GM20000 (cell line): ENCODE measurements around the gene ZSCAN4.
A peak's percentile ranks its signal among the peaks of the same experiment; 100 is the strongest.

Experiments
- DNase-seq: peaks from one replicate; pipeline ENCODE4 v3.0.0; 2012; ENCODE audit warnings: low spot score
- CTCF ChIP-seq: IDR thresholded peaks from 2 replicates; pipeline ENCODE4 v1.5.1; 2012; ENCODE audit warnings: mild to moderate bottlenecking, control low read depth; ENCODE audit errors: extremely low read depth, missing control alignments

The ZSCAN4 gene, protein sequence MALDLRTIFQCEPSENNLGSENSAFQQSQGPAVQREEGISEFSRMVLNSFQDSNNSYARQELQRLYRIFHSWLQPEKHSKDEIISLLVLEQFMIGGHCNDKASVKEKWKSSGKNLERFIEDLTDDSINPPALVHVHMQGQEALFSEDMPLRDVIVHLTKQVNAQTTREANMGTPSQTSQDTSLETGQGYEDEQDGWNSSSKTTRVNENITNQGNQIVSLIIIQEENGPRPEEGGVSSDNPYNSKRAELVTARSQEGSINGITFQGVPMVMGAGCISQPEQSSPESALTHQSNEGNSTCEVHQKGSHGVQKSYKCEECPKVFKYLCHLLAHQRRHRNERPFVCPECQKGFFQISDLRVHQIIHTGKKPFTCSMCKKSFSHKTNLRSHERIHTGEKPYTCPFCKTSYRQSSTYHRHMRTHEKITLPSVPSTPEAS

GRCh38 chr19:57668635-57669034 lies at the start of gene ZSCAN4:
TSS of gene ZSCAN4 (plus strand) at chr19:57668935. CDS start at chr19:57676146, 7,211 bp downstream.
- TF ChIP-seq CTCF: no peak
- DNase-seq: no peak

- DNase-seq: no peak
- TF ChIP-seq CTCF: no peak
These were observed 47.9 kb upstream of the ZSCAN4 start for GRCh38 chr19:57620673-57621348.

DNA sequence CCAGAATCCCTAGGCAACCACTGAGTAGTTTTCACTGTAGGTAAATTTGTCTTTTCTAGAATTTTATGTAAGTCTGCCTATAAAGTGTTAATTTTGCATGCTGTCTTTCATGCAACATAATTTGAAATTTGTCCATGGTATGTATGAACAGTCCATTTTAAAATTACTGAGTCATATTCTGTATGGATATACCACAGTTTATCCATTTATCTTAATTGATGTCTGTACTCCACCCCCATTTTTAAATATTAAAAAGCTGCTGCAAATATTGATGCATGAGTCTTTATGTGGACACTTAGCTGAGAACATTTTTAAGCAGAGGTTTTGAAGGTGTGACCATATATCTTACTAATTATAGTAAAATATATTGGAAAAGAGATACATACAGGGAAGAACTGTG lies 45.6 kb upstream of the ZSCAN4 start:
- no peak for DNase-seq
- TF ChIP-seq CTCF: no peak

DNA sequence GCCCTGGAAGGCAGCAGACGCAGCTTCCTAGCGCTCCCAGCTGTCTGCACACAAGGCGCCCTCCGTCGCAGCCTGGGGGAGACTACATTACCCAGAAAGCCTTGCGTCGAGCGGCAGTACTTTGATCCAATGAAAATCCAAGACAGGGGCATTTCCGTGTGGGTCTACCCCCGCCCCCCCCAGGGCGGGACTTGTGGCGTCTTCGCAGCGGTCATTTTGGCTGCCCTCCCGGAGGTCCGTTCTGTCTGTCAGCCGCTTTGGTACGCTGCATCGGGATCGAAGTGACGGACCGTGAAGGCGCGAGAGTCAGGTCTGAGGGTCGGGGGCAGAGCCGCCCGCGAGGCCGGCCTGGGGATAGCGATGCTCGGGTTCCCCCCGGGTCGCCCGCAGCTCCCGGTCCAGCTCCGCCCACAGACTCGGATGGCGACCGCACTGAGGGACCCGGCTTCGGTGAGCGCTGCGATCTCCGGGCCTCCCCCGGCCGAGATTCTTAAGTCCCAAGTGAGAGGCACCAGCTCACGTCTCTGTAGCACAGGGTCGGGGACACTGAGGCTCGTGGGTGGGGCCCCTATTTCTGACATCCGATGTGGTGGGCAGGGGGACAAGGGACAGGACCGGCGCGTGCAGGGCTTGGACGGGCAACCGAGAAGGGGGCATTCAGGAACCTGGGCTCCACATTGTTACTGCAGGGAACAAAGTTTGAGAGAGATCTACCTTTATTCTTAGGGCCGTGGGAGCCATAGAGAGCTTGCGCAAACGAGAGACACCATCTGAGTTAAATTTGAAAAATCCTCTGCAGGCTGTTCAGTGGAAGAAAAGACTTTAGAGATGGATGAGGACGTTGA lies 35.5 kb upstream of the ZSCAN4 start, which contains the start of gene ZNF211:
TSS of gene ZNF211 (plus strand) at position 182 of the 845 bp plus-strand sequence. CDS start at position 361, 179 bp downstream.
- no peak for TF ChIP-seq CTCF
- peak; percentile 92 for DNase-seq

DNA sequence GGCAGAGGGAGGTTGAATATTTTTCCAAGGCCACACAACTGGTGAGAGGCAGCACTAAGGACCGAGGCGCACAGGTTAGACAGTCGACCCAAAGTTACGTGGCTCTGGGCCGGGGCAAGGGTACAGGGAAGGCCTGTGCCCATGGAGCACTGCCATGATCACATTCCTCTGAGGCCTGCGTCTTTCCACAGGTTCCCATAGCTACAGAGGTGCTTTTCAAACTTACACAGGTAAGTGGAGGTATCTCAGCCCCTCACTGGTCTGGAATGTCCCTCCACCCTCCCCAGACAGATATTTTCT lies 35.0 kb upstream of the ZSCAN4 start:
- no peak for DNase-seq
- TF ChIP-seq CTCF: no peak

DNA sequence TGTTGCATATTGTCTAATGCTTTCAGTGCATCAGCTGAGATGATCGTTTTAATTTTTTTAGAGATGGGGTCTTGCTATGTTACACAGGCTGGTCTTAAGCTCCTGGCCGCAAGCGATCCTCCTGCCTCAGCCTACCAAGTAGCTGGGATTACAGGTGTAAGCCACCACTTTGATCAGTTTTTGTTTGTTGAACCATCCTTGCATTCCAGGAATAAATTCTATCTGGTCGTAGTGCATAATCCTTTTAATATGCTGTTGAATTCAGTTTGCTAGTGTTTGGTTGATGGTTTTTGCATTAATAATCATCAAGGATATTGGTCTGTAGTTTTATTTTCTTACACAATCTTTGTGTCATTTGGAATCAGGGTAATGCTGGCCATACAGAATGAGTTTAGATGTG lies 31.4 kb upstream of the ZSCAN4 start:
- DNase-seq: no peak
- no peak for TF ChIP-seq CTCF
